ENCODE measurements around the gene MS4A14. TPM values are rescaled to one million over a fixed set of nuclear protein-coding genes. Genes with fewer than 3 reads are reported as not detected.
"Not testable (repeated sequence)": the region's sequence is repeated elsewhere in the genome, so short reads cannot be mapped to it uniquely, and the experiment has no call there.

The MS4A14 gene
- total and polyA plus RNA-seq, 4 donors = 0.06 to 1.1 (median 0.18) TPM

- TF ChIP-seq SP1 (IDR thresholded peaks at IDR 0.05) (no peak), RAD21 (IDR thresholded peaks at IDR 0.05) (no peak), FOXA1 (IDR thresholded peaks at IDR 0.05) (no peak), HNF4A (conservative IDR thresholded peaks at IDR 0.05) (no peak), FOXA2 (IDR thresholded peaks at IDR 0.05) (no peak), TAF1 (conservative IDR thresholded peaks at IDR 0.05) (no peak), RXRA (IDR thresholded peaks at IDR 0.05) (no peak), HNF4G (IDR thresholded peaks at IDR 0.05) (no peak)
Observed at GRCh38 chr11:60362241-60362640, 34.0 kb upstream of the MS4A14 start (continued).

- peak; percentile 61 for DNase-seq (ENCODE audit: low spot score)
- WGBS = 46% methylated on average over 7 of the region's 7 CpGs
- H3K36me3 ChIP-seq (ENCODE audit: control insufficient read depth in 4 of 4, insufficient read depth in 3 of 4, low read depth in 1 of 4, low read length in 3 of 4) = no peaks in the 10 kb centered on the region
- peaks cover 5 to 13% (median 9%) of the 10 kb centered on the region in 4 donors for H3K9me3 ChIP-seq (ENCODE audit: control insufficient read depth in 4 of 4, low read length in 3 of 4)
- H3K4me3 ChIP-seq (ENCODE audit: low read depth in 1 of 3, low read length in 3 of 3) = no peak overlapping the region
- no peak overlapping the region for H3K9ac ChIP-seq (ENCODE audit: low read depth in 1 of 2, low read length in 2 of 2)
- H3K27ac ChIP-seq (ENCODE audit: low read depth in 1 of 2, low read length in 2 of 2) = no peak overlapping the region
- peaks cover 0 to 6% (median 0%) of the 10 kb centered on the region in 4 donors for H3K27me3 ChIP-seq (ENCODE audit: control insufficient read depth in 4 of 4, insufficient read depth in 4 of 4, low read length in 3 of 4)
- H3K4me1 ChIP-seq (ENCODE audit: control insufficient read depth in 4 of 4, insufficient read depth in 4 of 4, low read length in 3 of 4) = no peaks in the 10 kb centered on the region
- TF ChIP-seq, protein P1, sequence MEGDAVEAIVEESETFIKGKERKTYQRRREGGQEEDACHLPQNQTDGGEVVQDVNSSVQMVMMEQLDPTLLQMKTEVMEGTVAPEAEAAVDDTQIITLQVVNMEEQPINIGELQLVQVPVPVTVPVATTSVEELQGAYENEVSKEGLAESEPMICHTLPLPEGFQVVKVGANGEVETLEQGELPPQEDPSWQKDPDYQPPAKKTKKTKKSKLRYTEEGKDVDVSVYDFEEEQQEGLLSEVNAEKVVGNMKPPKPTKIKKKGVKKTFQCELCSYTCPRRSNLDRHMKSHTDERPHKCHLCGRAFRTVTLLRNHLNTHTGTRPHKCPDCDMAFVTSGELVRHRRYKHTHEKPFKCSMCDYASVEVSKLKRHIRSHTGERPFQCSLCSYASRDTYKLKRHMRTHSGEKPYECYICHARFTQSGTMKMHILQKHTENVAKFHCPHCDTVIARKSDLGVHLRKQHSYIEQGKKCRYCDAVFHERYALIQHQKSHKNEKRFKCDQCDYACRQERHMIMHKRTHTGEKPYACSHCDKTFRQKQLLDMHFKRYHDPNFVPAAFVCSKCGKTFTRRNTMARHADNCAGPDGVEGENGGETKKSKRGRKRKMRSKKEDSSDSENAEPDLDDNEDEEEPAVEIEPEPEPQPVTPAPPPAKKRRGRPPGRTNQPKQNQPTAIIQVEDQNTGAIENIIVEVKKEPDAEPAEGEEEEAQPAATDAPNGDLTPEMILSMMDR (IDR thresholded peaks at IDR 0.05; ENCODE audit: low read depth, low read length, missing input control) = peak; percentile 70
- TF ChIP-seq EGR1 (IDR thresholded peaks at IDR 0.05; ENCODE audit: low read depth in 2 of 2) (no peak), RXRA (IDR thresholded peaks at IDR 0.05) (no peak), YY1 (IDR thresholded peaks at IDR 0.05) (no peak), TAF1 (conservative IDR thresholded peaks at IDR 0.05) (no peak), MAX (IDR thresholded peaks at IDR 0.05) (no peak), FOXA1 (IDR thresholded peaks at IDR 0.05) (no peak), RAD21 (IDR thresholded peaks at IDR 0.05) (peak; percentile 82 to 90), JUND (IDR thresholded peaks at IDR 0.05) (no peak), NR2F2 (IDR thresholded peaks at IDR 0.05) (no peak), SP1 (IDR thresholded peaks at IDR 0.05) (no peak), HNF4A (conservative IDR thresholded peaks at IDR 0.05) (no peak), FOXA2 (IDR thresholded peaks at IDR 0.05) (no peak)
- TF ChIP-seq, protein P2, sequence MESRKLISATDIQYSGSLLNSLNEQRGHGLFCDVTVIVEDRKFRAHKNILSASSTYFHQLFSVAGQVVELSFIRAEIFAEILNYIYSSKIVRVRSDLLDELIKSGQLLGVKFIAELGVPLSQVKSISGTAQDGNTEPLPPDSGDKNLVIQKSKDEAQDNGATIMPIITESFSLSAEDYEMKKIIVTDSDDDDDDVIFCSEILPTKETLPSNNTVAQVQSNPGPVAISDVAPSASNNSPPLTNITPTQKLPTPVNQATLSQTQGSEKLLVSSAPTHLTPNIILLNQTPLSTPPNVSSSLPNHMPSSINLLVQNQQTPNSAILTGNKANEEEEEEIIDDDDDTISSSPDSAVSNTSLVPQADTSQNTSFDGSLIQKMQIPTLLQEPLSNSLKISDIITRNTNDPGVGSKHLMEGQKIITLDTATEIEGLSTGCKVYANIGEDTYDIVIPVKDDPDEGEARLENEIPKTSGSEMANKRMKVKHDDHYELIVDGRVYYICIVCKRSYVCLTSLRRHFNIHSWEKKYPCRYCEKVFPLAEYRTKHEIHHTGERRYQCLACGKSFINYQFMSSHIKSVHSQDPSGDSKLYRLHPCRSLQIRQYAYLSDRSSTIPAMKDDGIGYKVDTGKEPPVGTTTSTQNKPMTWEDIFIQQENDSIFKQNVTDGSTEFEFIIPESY (IDR thresholded peaks at IDR 0.05) = no peak
Observed at GRCh38 chr11:60363542-60364470, 32.5 kb upstream of the MS4A14 start.

GRCh38 chr11:60366262-60366904 is 29.9 kb upstream of the MS4A14 start:
- H3K9ac ChIP-seq (ENCODE audit: low read depth in 1 of 2, low read length in 2 of 2); H3K9me3 ChIP-seq (ENCODE audit: control insufficient read depth in 4 of 4, low read length in 3 of 4); H3K27ac ChIP-seq (ENCODE audit: low read depth in 1 of 2, low read length in 2 of 2); H3K4me1 ChIP-seq (ENCODE audit: control insufficient read depth in 4 of 4, insufficient read depth in 4 of 4, low read length in 3 of 4); DNase-seq (ENCODE audit: low spot score); H3K36me3 ChIP-seq (ENCODE audit: control insufficient read depth in 4 of 4, insufficient read depth in 3 of 4, low read depth in 1 of 4, low read length in 3 of 4); H3K27me3 ChIP-seq (ENCODE audit: control insufficient read depth in 4 of 4, insufficient read depth in 4 of 4, low read length in 3 of 4); H3K4me3 ChIP-seq (ENCODE audit: low read depth in 1 of 3, low read length in 3 of 3): not testable (repeated sequence)
- 83% methylated on average over 15 of the region's 15 CpGs for WGBS

All from liver (tissue), 9 donors.